CD4-positive, alpha-beta T cell treated with Interferon gamma for 1 hour (primary cell): ENCODE measurements around the gene SHH.

Experiments
- DNase-seq: peaks from one replicate; pipeline ENCODE4 v3.0.0-alpha.2; 2020

Gene SHH

DNA sequence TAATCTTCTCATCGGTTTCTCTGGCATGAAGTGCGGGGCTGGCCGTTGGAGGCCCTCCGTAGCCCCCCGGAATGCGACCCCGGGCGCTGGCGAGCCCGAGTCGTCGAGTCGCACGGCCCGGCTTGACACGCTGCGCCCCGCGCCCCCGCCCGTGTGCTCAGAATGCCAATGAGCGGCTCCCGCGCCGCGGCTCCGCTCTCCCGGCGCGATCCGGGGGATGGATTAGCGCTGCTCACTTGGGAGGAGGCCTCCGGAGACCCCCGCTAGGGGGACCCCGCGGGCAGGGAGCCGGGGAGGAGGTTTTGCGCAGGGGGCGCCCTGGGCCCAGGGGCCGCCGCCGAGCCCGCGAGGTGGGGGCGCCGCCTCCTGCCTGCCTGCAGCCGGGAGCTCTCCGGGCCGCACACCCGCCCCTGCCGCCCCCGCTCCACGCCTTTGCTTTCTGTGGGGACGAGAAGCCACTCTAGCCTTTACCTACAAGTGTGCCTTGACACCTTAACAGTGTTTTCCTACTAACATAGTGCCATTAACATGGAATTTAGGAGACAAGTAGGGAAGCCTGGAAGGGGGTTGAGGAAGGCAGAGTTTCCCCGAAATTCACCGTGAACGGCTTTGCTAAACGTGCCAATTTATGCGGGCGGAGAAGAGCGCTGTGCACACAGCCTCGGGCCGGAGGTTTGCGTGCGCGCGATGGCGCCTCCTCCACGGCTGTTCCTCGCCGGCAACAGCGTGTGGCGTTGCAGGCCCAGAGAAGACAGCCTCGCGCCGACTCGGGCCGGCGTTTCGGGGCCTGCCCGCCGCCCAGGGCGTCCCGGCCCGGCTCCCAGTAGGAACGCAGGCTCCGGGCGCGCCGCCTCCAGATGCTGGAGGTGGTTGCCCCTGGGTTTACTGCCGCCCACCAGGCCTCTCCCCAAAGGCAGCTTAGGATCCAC is 7.1 kb downstream of the SHH start:
- DNase-seq: peak; percentile 15

- DNase-seq: no peak
These were observed 7.8 kb downstream of the SHH start for GRCh38 chr7:155804431-155804831.

DNA sequence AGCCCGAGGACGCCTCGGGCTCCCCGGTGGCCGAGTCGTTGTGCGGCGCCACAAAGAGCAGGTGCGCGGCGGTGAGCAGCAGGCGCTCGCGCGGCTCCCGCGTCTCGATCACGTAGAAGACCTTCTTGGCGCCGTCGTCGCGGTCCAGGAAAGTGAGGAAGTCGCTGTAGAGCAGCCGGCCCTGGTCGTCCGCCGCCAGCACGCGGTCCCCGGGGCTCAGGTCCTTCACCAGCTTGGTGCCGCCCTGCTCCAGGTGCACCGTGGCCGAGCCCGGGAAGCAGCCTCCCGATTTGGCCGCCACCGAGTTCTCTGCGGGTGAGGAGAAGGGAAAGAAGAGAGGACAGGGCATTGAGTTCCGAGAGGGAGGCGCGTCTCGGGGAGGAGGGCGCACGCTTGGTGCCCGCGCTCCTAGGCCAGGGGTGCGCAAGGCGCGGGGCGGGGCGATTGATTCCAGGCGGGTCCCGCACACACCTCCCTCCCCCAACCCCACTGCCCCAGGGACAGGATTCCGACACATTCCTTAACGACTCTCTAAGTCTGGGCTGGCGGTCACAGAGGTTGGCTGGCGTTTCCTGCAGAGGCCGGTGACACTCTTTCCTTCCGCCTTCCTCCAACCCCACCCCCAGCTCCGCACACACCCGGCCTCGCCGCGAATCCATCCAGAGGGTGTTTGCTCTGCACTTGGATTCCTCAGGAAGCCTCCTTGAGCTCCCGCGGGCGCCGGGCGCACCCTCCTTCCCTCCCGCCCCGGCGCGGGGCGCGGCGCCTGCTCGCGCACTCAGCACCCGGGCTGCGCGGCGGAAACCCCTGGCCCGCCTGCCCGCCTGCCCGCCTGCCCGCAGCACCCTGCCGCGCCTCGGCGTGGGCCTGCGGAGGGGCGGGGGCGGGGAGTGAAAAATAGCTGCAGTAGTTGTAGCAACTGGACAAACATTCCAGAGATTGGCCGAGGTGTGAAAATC is 8.6 kb downstream of the SHH start:
- no peak for DNase-seq

- DNase-seq: no peak
These were observed 9.3 kb downstream of the SHH start for GRCh38 chr7:155802906-155803417.

GRCh38 chr7:155802291-155802690 is 10.0 kb downstream of the SHH start:
- DNase-seq: no peak

DNA sequence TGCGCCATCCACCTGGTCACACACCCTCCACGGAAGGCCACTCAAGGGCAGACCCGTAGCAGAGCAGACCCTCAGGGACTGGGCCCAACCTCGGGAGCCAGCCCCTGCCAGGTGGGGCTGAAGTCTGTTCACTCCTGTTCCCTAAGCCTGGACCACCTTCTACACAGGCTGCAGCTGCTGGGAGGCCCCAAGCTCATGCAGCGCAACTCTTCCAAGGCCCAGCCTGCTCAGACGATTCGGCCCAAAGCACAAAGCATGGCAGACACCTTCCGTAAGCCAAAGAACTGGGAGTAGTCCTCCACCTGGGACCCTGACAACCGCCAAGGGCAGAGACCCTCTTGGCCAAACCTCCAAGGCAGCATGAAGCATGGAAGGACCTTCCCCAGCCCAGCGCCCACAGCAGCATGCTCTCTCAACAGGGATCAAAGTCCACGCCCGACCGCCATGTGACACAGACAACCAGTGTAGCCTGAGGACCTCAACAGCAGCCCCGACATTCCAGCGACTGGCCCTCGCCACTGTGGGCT is 11.5 kb downstream of the SHH start:
- no peak for DNase-seq

DNA sequence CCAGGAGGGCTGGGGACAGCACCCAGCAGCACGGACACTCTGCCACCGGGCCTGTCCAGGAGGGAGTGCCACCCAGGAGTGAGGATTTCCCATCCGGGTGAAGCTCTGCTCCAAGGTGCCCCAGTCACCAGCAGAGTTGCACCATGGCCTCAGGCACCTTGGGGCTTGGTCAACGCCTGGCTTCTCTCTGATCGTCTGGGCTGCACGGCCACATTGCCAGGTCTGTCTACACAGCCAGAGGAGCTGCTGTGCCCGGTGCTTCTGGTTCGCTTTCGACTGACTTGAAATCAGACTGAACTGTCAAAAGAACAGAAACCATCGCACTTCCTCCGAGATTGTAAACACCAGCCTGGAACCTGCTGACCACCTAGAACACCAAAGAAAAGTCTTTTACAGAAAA is 12.0 kb downstream of the SHH start:
- DNase-seq: no peak

- no peak for DNase-seq
These were observed 12.7 kb downstream of the SHH start for GRCh38 chr7:155799514-155799913.

- no peak for DNase-seq
These were observed 13.4 kb downstream of the SHH start for GRCh38 chr7:155798673-155799439.

GRCh38 chr7:155797262-155798250 is 14.7 kb downstream of the SHH start:
- no peak for DNase-seq

DNA sequence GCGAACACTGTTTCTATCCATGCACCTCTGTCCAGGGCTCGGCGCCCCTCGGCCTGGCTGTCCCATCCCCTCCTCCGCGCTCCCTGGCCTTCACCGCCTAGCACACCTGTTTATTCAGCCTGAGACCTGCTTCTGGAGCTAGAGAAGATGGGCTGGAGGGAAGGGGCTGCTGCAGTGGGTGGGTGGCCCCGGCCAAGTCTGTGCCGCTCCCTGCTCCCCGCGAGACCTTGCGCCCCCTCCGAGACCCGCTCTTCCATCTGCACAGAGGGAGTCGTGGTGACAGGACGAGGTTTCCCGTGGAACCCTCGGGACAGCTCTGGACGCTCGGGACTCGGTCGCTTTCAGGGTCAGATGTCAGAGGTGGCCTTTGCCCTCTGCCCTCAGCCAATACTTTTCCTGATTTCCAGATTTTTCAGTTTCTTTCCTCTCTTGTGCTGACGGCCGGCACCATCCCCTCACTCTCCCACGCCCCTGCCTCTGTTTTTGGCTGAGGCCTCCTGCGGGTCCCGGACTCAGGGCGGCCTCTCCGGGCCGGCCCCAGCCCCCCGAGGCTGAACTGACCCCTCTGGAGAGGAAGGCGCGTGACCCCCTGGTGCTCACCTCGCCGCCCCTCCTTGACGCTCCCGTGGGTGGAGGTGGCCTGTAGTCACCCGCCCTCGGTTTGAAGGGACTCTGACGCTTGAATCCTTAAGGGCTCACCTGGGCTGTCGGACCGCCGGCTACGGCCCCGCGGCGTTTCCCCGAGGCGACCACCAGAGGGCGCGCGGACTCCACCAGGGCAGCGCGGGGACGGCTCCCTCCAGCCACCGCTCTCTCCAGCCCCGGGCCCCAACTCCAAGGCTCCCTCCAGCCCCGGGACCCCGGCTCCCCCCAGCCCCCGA is 15.6 kb downstream of the SHH start:
- peak; percentile 47 for DNase-seq

DNA sequence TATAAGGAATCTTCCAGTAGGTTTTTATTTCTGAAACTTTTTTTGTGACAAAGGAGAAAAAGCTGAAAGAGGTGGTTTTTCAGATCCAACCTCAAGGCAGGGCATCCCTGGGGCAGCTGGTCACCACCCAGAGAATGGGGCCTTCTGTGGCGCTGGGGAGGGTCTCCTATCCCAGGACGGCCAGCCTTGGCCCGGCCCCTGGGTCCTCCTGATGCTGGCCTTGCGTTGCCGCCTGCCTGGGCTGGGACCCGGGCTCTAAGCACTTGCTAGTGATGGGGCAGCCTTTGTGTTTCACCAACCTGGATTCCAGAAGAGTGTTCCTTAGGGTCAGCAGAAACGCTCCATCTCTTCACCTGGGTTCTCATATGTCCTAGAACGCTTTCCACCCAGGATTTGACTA is 16.3 kb downstream of the SHH start:
- DNase-seq: no peak

- DNase-seq: no peak
These were observed 16.9 kb downstream of the SHH start for GRCh38 chr7:155795401-155795800.

DNA sequence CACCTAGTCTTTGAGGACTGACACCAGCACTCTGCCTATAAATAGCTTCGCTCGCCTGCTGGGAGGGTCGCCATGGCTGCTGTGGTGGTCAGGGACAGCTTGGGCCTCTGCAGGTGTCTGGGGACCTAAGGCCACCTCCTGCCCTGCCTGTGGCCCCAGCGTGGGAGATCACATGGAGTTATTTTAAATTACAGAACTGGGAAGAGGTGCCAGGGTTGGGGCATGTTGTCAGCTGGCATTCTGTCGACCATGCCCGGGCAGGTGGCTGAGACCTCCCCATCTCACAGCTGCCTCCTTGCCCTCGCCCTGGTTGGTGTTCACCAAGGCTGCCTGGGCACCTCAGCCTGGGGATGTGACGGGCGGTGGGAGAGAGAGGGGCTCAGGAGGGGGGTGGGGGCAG is 18.1 kb downstream of the SHH start:
- no peak for DNase-seq

DNA sequence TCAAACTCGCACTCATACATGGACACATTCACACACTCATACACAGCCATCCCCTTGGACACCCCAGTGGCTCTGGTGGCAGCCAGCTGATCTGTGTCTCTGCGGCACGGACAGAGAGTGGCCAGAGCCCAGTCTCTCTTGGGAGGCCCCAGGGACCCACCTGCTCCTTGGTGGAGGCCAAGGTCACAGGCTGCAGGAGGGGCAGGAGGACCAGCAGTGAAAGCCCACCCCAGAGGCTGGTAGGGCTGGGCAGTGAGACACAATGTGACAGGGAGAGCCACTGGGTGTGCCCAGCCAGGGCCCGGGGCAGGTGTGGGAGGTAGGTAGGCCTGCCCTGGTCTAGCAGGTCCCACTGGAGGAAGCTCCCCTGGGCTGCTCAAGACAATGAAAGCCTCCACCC is 18.5 kb downstream of the SHH start:
- DNase-seq: no peak

DNA sequence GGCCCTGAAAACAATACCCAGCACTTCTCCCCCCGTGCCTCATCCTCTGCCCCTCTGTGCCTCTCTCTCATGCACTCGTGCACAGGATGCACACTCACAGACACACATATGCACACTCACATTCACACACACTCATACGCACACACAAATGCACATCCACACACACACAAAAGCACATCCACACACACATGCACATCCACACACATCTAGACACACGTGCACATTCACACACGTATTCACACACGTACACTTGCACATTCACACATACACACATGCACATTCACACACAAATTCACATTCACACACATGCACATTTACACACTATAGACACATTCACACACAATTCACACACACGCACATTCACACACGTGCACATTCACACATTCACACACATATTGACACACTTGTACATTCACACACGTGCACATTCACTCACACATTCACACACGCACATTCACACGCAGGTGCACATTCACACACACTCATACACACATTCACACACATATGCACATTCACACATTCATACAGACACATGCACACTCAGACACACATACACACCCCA is 19.2 kb downstream of the SHH start:
- no peak for DNase-seq

DNA sequence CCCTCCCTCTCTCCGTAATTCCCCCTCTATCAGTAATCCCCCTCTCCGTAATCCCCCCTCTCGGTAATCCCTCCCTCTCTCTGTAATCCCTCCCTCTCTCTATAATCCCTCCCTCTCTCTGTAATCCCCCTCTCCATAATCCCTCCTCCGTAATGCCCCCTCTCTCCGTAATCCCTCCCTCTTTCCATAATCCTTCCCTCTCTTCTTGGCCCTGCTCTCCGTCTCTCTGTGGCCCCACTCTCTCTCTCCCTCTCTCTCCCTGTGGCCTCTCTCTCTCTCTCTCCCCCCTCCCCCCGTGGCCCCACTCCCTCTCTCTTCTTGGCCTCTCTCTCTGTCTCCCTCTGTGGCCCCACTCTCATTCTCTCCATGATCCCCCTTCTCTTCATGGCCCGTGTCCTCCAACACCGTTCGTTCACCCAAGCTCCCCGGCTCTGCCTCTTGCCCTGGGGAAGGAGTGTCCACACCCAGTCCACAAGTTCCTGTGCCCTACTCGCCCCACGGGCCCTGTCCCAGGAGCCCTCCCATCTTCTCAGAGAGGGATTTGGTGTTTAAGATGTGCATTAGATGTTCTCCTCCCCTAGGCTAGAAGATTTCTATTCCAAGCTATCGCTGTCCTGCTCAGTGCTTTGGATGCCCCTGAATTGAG is 19.8 kb downstream of the SHH start:
- DNase-seq: no peak

DNA sequence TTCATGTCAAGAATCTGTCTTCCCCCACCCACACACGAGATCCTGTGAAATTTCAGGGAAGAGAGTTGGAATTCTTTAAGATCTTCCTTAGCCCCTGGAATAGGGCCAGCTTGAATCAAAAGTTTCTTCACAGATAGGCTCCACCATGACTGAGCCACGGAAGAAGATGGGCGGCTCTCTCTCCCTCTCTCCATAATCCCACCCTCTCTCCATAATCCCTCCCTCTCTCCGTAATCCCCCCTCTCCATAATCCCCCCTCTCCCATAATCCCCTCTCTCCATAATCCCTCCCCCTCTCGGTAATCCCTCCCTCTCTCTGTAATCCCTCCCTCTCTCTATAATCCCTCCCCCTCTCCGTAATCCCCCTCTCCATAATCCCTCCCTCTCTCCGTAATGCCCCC is 20.4 kb downstream of the SHH start:
- DNase-seq: no peak

DNA sequence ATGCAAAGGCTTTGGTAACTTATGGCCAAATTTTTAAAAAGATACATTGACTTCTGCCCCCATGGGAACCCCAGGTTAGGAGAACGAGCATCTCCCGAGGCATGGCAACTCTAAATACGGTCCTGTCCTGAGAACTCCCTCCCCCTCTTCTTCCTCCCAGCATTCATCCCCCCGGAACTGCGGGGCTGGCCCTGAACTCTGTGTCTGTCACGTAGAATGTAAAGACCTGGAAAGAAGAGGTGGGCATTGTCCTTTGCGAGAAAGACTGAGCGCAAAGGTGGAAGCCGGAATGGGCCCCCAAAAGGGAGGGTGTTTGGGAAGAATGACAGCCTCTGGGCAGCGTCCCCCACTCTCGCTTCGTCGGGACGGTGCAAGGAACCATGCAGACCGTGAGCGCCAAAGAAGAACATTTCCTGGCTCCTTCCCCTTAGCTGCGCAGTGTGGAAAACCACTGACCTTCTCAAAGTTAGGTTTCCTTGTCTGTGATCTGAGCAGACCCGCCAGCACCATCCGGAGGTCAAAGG is 21.0 kb downstream of the SHH start:
- DNase-seq: no peak
